Measurements from ENCODE around the gene NPC1.

The NPC1 gene

GRCh38 chr18:23592911-23593310 is 6.6 kb upstream of the NPC1 start:
- no peak for TF ChIP-seq FOXP2 (optimal IDR thresholded peaks at IDR 0.05; ENCODE audit: borderline replicate concordance, extremely low read depth, extremely low read length, insufficient read depth)
- TF ChIP-seq, protein P1, sequence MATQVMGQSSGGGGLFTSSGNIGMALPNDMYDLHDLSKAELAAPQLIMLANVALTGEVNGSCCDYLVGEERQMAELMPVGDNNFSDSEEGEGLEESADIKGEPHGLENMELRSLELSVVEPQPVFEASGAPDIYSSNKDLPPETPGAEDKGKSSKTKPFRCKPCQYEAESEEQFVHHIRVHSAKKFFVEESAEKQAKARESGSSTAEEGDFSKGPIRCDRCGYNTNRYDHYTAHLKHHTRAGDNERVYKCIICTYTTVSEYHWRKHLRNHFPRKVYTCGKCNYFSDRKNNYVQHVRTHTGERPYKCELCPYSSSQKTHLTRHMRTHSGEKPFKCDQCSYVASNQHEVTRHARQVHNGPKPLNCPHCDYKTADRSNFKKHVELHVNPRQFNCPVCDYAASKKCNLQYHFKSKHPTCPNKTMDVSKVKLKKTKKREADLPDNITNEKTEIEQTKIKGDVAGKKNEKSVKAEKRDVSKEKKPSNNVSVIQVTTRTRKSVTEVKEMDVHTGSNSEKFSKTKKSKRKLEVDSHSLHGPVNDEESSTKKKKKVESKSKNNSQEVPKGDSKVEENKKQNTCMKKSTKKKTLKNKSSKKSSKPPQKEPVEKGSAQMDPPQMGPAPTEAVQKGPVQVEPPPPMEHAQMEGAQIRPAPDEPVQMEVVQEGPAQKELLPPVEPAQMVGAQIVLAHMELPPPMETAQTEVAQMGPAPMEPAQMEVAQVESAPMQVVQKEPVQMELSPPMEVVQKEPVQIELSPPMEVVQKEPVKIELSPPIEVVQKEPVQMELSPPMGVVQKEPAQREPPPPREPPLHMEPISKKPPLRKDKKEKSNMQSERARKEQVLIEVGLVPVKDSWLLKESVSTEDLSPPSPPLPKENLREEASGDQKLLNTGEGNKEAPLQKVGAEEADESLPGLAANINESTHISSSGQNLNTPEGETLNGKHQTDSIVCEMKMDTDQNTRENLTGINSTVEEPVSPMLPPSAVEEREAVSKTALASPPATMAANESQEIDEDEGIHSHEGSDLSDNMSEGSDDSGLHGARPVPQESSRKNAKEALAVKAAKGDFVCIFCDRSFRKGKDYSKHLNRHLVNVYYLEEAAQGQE (IDR thresholded peaks at IDR 0.05; ENCODE audit: insufficient read depth in 1 of 2, low read depth in 2 of 2, low read length in 2 of 2) = no peak
- no peak for TF ChIP-seq POLR2AphosphoS5 (IDR thresholded peaks at IDR 0.05; ENCODE audit: low read depth, low read length)
- TF ChIP-seq SIN3A (IDR thresholded peaks at IDR 0.05; ENCODE audit: borderline replicate concordance, insufficient read depth, low read length) = no peak
- TF ChIP-seq TAF1 (IDR thresholded peaks at IDR 0.05; ENCODE audit: borderline replicate concordance, insufficient read depth, low read length) = no peak

- no peak for TF ChIP-seq SIN3A (IDR thresholded peaks at IDR 0.05; ENCODE audit: borderline replicate concordance, insufficient read depth, low read length)
- no peak for TF ChIP-seq FOXP2 (optimal IDR thresholded peaks at IDR 0.05; ENCODE audit: borderline replicate concordance, extremely low read depth, extremely low read length, insufficient read depth)
- no peak for TF ChIP-seq POLR2AphosphoS5 (IDR thresholded peaks at IDR 0.05; ENCODE audit: low read depth, low read length)
- TF ChIP-seq TAF1 (IDR thresholded peaks at IDR 0.05; ENCODE audit: borderline replicate concordance, insufficient read depth, low read length) = no peak
These were observed 4.7 kb upstream of the NPC1 start for GRCh38 chr18:23591011-23591410.

- TF ChIP-seq, protein P1 (IDR thresholded peaks at IDR 0.05; ENCODE audit: insufficient read depth in 1 of 2, low read depth in 2 of 2, low read length in 2 of 2) = no peak
- no peak for TF ChIP-seq TAF1 (IDR thresholded peaks at IDR 0.05; ENCODE audit: borderline replicate concordance, insufficient read depth, low read length)
- TF ChIP-seq SIN3A (IDR thresholded peaks at IDR 0.05; ENCODE audit: borderline replicate concordance, insufficient read depth, low read length) = no peak
- TF ChIP-seq POLR2AphosphoS5 (IDR thresholded peaks at IDR 0.05; ENCODE audit: low read depth, low read length) = no peak
- TF ChIP-seq FOXP2 (optimal IDR thresholded peaks at IDR 0.05; ENCODE audit: borderline replicate concordance, extremely low read depth, extremely low read length, insufficient read depth) = no peak
These were observed 2.7 kb upstream of the NPC1 start for GRCh38 chr18:23588836-23589560.

DNA sequence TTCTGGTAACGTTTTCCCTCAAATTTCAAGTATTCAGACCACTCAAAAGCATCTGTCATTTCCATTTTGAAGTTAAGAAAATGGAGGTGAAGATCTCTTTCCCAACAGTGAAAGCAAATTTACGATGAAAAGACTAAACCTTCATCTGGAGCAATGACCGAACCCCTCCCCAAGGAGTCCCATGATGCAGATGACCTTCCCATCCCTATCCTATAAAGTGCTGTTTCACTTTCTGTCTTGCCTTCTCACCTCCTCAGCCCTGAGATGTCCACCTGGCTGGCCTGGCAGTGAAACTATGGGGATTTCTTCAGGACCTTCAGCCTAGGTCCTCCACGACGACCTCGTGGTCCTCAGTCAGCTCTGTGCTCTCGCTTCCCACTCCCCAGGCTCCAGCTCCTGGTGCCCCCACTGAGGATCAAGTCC is 925 bp upstream of the NPC1 start:
- TF ChIP-seq POLR2AphosphoS5 (IDR thresholded peaks at IDR 0.05; ENCODE audit: low read depth, low read length) = no peak
- TF ChIP-seq FOXP2 (optimal IDR thresholded peaks at IDR 0.05; ENCODE audit: borderline replicate concordance, extremely low read depth, extremely low read length, insufficient read depth) = no peak
- TF ChIP-seq SIN3A (IDR thresholded peaks at IDR 0.05; ENCODE audit: borderline replicate concordance, insufficient read depth, low read length) = no peak
- TF ChIP-seq, protein P1 (IDR thresholded peaks at IDR 0.05; ENCODE audit: insufficient read depth in 1 of 2, low read depth in 2 of 2, low read length in 2 of 2) = no peak
- no peak for TF ChIP-seq TAF1 (IDR thresholded peaks at IDR 0.05; ENCODE audit: borderline replicate concordance, insufficient read depth, low read length)

DNA sequence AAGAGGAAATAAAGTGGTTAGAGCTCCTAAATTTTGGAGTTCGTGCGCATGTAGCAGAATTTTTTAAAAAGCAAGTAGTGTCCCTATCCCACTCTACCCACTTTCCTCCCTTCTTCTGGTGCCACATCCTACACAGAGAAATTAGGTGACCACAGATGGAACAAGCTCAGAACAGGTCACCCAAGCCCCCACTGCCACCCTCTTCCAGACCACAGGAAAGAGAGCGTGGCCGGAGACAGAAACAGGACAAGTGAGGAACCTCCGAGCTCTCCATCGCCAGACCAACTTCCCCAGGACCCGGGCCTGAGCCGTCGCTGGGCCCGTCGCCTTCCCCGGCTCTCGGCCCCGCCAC is 433 bp downstream of the NPC1 start:
- TF ChIP-seq SIN3A (IDR thresholded peaks at IDR 0.05; ENCODE audit: borderline replicate concordance, insufficient read depth, low read length) (no peak), TAF1 (IDR thresholded peaks at IDR 0.05; ENCODE audit: borderline replicate concordance, insufficient read depth, low read length) (no peak), FOXP2 (optimal IDR thresholded peaks at IDR 0.05; ENCODE audit: borderline replicate concordance, extremely low read depth, extremely low read length, insufficient read depth) (no peak), POLR2AphosphoS5 (IDR thresholded peaks at IDR 0.05; ENCODE audit: low read depth, low read length) (no peak)
- TF ChIP-seq, protein P1 (IDR thresholded peaks at IDR 0.05; ENCODE audit: insufficient read depth in 1 of 2, low read depth in 2 of 2, low read length in 2 of 2) = no peak

Measured in PFSK-1 (cell line).